WTC11 (cell line): ENCODE data around the gene SWT1. TPM values are rescaled to one million over a fixed set of nuclear protein-coding genes. Genes with fewer than 3 reads are reported as not detected.

ENCODE experiments used
- ATAC-seq: fragments of 200-7000 bp; cut with Tn5 transposase; 2 replicates; pipeline ENCODE4 v1.10.0; 2021; ENCODE audit warnings: mild to moderate bottlenecking, moderate library complexity
- CTCF ChIA-PET: fragments of 300-600 bp; sonication (Branson Sonifier 250); formaldehyde crosslinking; loops from one replicate; lab custom pipeline; 2021; ENCODE audit warnings: antibody characterized with exemption; lab: Charles Lee
- POLR2A ChIA-PET: fragments of 350-600 bp; sonication (Branson Sonifier 250); formaldehyde crosslinking; loops from one replicate; lab custom pipeline; 2021; ENCODE audit warnings: antibody characterized with exemption; lab: Charles Lee
- DNase-seq: peaks from one replicate; pipeline ENCODE4 v3.0.0; 2021; ENCODE audit warnings: low spot score
- H3K27ac Mint-ChIP-seq: 2 replicates; pipeline ENCODE4 v1.8.0; 2021; ENCODE audit warnings: mixed read lengths
- H3K27me3 Mint-ChIP-seq: 2 replicates; pipeline ENCODE4 v1.8.0; 2021; ENCODE audit warnings: low read depth, mild to moderate bottlenecking, moderate library complexity, mixed read lengths
- H3K36me3 Mint-ChIP-seq: 2 replicates; pipeline ENCODE4 v1.8.0; 2021; ENCODE audit warnings: mixed read lengths
- H3K4me1 Mint-ChIP-seq: 2 replicates; pipeline ENCODE4 v1.8.0; 2022; ENCODE audit warnings: mixed read lengths
- H3K4me3 Mint-ChIP-seq: 2 replicates; pipeline ENCODE4 v1.8.0; 2021; ENCODE audit warnings: mild to moderate bottlenecking, moderate library complexity, mixed read lengths
- H3K9me3 Mint-ChIP-seq: 2 replicates; pipeline ENCODE4 v1.8.0; 2021; ENCODE audit warnings: mixed read lengths
- CBFB ChIP-seq: sonication (generic); formaldehyde crosslinking; IDR thresholded peaks from 2 replicates; pipeline ENCODE4 v1.8.1; 2022; ENCODE audit warnings: mild to moderate bottlenecking, low read depth, missing genetic modification reagents
- FOXP1 ChIP-seq: sonication (generic); formaldehyde crosslinking; IDR thresholded peaks from 2 replicates; pipeline ENCODE4 v1.8.0; 2022; ENCODE audit warnings: missing genetic modification reagents, mild to moderate bottlenecking, moderate library complexity, borderline replicate concordance
- PREB ChIP-seq: sonication (generic); formaldehyde crosslinking; IDR thresholded peaks from 2 replicates; pipeline ENCODE4 v1.8.1; 2022; ENCODE audit warnings: mild to moderate bottlenecking, missing genetic modification reagents, moderate library complexity, borderline replicate concordance
- SMAD4 ChIP-seq: sonication (generic); formaldehyde crosslinking; IDR thresholded peaks from 2 replicates; pipeline ENCODE4 v1.8.0; 2022; ENCODE audit warnings: mild to moderate bottlenecking, missing genetic modification reagents
- ZBTB21 ChIP-seq: sonication (generic); formaldehyde crosslinking; IDR thresholded peaks from 2 replicates; pipeline ENCODE4 v1.8.1; 2023; ENCODE audit warnings: mild to moderate bottlenecking, missing genetic modification reagents, borderline replicate concordance
- ZNF138 ChIP-seq: sonication (generic); formaldehyde crosslinking; conservative IDR thresholded peaks from 2 replicates; pipeline ENCODE4 v1.8.1; 2022; ENCODE audit warnings: mild to moderate bottlenecking, moderate library complexity, missing genetic modification reagents
- ZNF317 ChIP-seq: sonication (generic); formaldehyde crosslinking; IDR thresholded peaks from 2 replicates; pipeline ENCODE4 v1.8.1; 2023; ENCODE audit warnings: low read depth, mild to moderate bottlenecking, moderate library complexity, missing genetic modification reagents, borderline replicate concordance
- ZNF425 ChIP-seq: fragments of 250-450 bp; sonication (Bioruptor Pico); conservative IDR thresholded peaks from 2 replicates; pipeline ENCODE4 v1.9.0; 2021; ENCODE audit warnings: mild to moderate bottlenecking
- total RNA-seq: library from RNA; stranded (reverse); gene quantifications from 3 replicates; pipeline ENCODE4 v1.2.3, GENCODE V29; 2021
- TF ChIP-seq, protein P1 (sequence below): fragments of 250-450 bp; sonication (Bioruptor Pico); IDR thresholded peaks from 2 replicates; pipeline ENCODE4 v1.9.0; 2021; ENCODE audit warnings: moderate library complexity, mild to moderate bottlenecking, inconsistent platforms, borderline replicate concordance
- TF ChIP-seq, protein P2 (sequence below): fragments of 250-450 bp; sonication (Bioruptor Pico); IDR thresholded peaks from 2 replicates; pipeline ENCODE4 v1.9.0; 2021; ENCODE audit warnings: mild to moderate bottlenecking
- TF ChIP-seq, protein P3 (sequence below): fragments of 250-450 bp; sonication (Bioruptor Pico); IDR thresholded peaks from 2 replicates; pipeline ENCODE4 v1.9.0; 2021; ENCODE audit warnings: mild to moderate bottlenecking

SWT1 gene
- total RNA-seq, 1 experiment from 2014 or later: 5.8 TPM

- Mint-ChIP-seq H3K27ac (no peak overlapping the region), H3K4me1 (no peaks in the 10 kb centered on the region), H3K27me3 (no peaks in the 10 kb centered on the region), H3K9me3 (peaks cover 15% of the 10 kb centered on the region), H3K36me3 (peaks cover 12% of the 10 kb centered on the region), H3K4me3 (no peak overlapping the region)
- ChIA-PET POLR2A (no interaction called here), CTCF (no interaction called here)
- DNase-seq (no peak), ATAC-seq (no peak)
- no peak for TF ChIP-seq FOXP1
- no peak for TF ChIP-seq CBFB
- TF ChIP-seq ZNF317 (CRISPR knock-in tag): no peak
- no peak for TF ChIP-seq PREB (CRISPR knock-in tag)
Observed at GRCh38 chr1:185112356-185112755, 44.6 kb upstream of the SWT1 start.

- TF ChIP-seq, protein P1, sequence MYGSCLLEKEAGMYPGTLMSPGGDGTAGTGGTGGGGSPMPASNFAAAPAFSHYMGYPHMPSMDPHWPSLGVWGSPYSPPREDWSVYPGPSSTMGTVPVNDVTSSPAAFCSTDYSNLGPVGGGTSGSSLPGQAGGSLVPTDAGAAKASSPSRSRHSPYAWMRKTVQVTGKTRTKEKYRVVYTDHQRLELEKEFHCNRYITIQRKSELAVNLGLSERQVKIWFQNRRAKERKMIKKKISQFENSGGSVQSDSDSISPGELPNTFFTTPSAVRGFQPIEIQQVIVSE (CRISPR knock-in tag): no peak
- no peak for TF ChIP-seq ZNF317 (CRISPR knock-in tag)
- no peak for TF ChIP-seq ZNF425 (CRISPR knock-in tag)
- TF ChIP-seq, protein P2, sequence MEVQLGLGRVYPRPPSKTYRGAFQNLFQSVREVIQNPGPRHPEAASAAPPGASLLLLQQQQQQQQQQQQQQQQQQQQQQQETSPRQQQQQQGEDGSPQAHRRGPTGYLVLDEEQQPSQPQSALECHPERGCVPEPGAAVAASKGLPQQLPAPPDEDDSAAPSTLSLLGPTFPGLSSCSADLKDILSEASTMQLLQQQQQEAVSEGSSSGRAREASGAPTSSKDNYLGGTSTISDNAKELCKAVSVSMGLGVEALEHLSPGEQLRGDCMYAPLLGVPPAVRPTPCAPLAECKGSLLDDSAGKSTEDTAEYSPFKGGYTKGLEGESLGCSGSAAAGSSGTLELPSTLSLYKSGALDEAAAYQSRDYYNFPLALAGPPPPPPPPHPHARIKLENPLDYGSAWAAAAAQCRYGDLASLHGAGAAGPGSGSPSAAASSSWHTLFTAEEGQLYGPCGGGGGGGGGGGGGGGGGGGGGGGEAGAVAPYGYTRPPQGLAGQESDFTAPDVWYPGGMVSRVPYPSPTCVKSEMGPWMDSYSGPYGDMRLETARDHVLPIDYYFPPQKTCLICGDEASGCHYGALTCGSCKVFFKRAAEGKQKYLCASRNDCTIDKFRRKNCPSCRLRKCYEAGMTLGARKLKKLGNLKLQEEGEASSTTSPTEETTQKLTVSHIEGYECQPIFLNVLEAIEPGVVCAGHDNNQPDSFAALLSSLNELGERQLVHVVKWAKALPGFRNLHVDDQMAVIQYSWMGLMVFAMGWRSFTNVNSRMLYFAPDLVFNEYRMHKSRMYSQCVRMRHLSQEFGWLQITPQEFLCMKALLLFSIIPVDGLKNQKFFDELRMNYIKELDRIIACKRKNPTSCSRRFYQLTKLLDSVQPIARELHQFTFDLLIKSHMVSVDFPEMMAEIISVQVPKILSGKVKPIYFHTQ: no peak
- TF ChIP-seq ZBTB21 (CRISPR knock-in tag): no peak
- TF ChIP-seq, protein P3, sequence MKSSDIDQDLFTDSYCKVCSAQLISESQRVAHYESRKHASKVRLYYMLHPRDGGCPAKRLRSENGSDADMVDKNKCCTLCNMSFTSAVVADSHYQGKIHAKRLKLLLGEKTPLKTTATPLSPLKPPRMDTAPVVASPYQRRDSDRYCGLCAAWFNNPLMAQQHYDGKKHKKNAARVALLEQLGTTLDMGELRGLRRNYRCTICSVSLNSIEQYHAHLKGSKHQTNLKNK: no peak
- no peak for TF ChIP-seq ZNF138 (CRISPR knock-in tag)
- Mint-ChIP-seq H3K4me3 (no peak overlapping the region), H3K4me1 (no peaks in the 10 kb centered on the region), H3K27ac (no peak overlapping the region), H3K36me3 (peaks cover 44% of the 10 kb centered on the region), H3K9me3 (peaks cover 11% of the 10 kb centered on the region), H3K27me3 (no peaks in the 10 kb centered on the region)
- ChIA-PET POLR2A (no interaction called here), CTCF (no interaction called here)
- ATAC-seq (no peak), DNase-seq (no peak)
Observed at GRCh38 chr1:185129708-185130107, 27.3 kb upstream of the SWT1 start.

DNA sequence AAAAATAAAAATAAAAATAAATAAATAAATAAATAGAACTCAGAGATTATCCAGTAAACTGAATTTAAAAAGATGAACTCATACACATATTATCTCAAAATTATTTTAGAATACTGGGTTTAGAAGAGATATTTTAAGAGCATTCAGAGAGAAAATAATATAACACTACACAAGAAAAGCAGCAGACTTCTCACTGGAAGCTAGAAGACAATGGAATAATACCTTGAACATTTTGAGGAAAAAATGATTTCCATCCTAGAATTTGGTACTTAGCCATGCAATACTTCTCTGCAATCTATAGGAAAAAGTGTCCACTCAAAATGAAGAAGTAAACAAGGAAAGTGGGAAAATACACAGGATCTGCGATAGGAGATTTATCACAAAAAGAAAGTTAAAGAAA is 24.4 kb upstream of the SWT1 start:
- Mint-ChIP-seq H3K9me3 (peaks cover 11% of the 10 kb centered on the region), H3K27me3 (no peaks in the 10 kb centered on the region), H3K4me1 (no peaks in the 10 kb centered on the region), H3K27ac (no peak overlapping the region), H3K4me3 (no peak overlapping the region), H3K36me3 (peaks cover 47% of the 10 kb centered on the region)
- TF ChIP-seq SMAD4 (CRISPR knock-in tag): no peak
- TF ChIP-seq ZNF317 (CRISPR knock-in tag): peak; percentile 71; the same call in 1 of the 2 replicates
- CTCF ChIA-PET: no interaction called here
- DNase-seq (no peak), ATAC-seq (no peak)
- POLR2A ChIA-PET: no interaction called here
